GM03348 (cell line): ENCODE measurements around the gene FER.
"Not testable (repeated sequence)": the region's sequence is repeated elsewhere in the genome, so short reads cannot be mapped to it uniquely, and the experiment has no call there.

Experiments
- DNase-seq: peaks from one replicate; pipeline ENCODE4 v3.0.0; 2012; ENCODE audit warnings: low spot score

Gene FER

GRCh38 chr5:108747774-108748400 is at the start of gene FER:
Gene FER, plus strand, starts transcription at chr5:108747897. Its CDS starts 50,286 bp downstream, at chr5:108798183.
- DNase-seq: peak; percentile 56

GRCh38 chr5:108700388-108700787 is 47.3 kb upstream of the FER start:
- not testable (repeated sequence) for DNase-seq

- no peak for DNase-seq
These were observed 46.8 kb upstream of the FER start for GRCh38 chr5:108700930-108701329.

GRCh38 chr5:108702546-108702945 is 45.2 kb upstream of the FER start:
- DNase-seq: no peak

GRCh38 chr5:108703313-108703712 is 44.4 kb upstream of the FER start:
- DNase-seq: no peak

- DNase-seq: no peak
These were observed 40.6 kb upstream of the FER start for GRCh38 chr5:108707141-108707540.

GRCh38 chr5:108711898-108712297 is 35.8 kb upstream of the FER start:
- DNase-seq: no peak

- DNase-seq: no peak
These were observed 32.3 kb upstream of the FER start for GRCh38 chr5:108715408-108715807.

GRCh38 chr5:108720391-108720790 is 27.3 kb upstream of the FER start:
- no peak for DNase-seq

- peak; percentile 16 for DNase-seq
These were observed 21.1 kb upstream of the FER start for GRCh38 chr5:108726446-108727235.

- DNase-seq: peak; percentile 44
These were observed 20.5 kb upstream of the FER start for GRCh38 chr5:108727236-108727650.

GRCh38 chr5:108727651-108728565 is 19.8 kb upstream of the FER start:
- DNase-seq: peak; percentile 96

GRCh38 chr5:108728566-108729241 is 19.0 kb upstream of the FER start:
- no peak for DNase-seq

- no peak for DNase-seq
These were observed 18.5 kb upstream of the FER start for GRCh38 chr5:108729242-108729615.

- DNase-seq: no peak
These were observed 16.9 kb upstream of the FER start for GRCh38 chr5:108730617-108731340.

GRCh38 chr5:108735790-108736189 is 11.9 kb upstream of the FER start:
- DNase-seq: no peak

GRCh38 chr5:108736855-108737254 is 10.8 kb upstream of the FER start:
- no peak for DNase-seq

- DNase-seq: no peak
These were observed 8.3 kb upstream of the FER start for GRCh38 chr5:108739376-108739775.

GRCh38 chr5:108739906-108740305 is 7.8 kb upstream of the FER start:
- DNase-seq: no peak

- peak; percentile 38 for DNase-seq
These were observed 4.4 kb upstream of the FER start for GRCh38 chr5:108743319-108743718.

GRCh38 chr5:108743846-108744245 is 3.9 kb upstream of the FER start:
- DNase-seq: no peak
